ENCODE results near the gene CHFR. TPM values are rescaled to one million over a fixed set of nuclear protein-coding genes. Genes with fewer than 3 reads are reported as not detected.
"Not testable (repeated sequence)": the region's sequence is repeated elsewhere in the genome, so short reads cannot be mapped to it uniquely, and the experiment has no call there.

The CHFR gene
- total RNA-seq, 1 experiment from 2014 or later, result 74.0 TPM

- H3K36me3 ChIP-seq (ENCODE audit: control insufficient read depth, insufficient read depth, low read length); CTCF ChIA-PET; H3K9me3 ChIP-seq (ENCODE audit: control insufficient read depth, insufficient read depth, low read depth, low read length); in situ Hi-C loops (cut with HindIII; ENCODE audit: low pct_unique_long_range_greater_than_20kb, low sequenced_read_pairs); H3K4me3 ChIP-seq (ENCODE audit: low read depth in 2 of 2, low read length in 2 of 2); H3K4me1 ChIP-seq (ENCODE audit: control insufficient read depth, insufficient read depth, low read length); POLR2A ChIA-PET; H3K27me3 ChIP-seq (ENCODE audit: control insufficient read depth, insufficient read depth, low read length); H3K27ac ChIP-seq (ENCODE audit: low read length); ATAC-seq; DNase-seq (ENCODE audit: low read depth, low spot score); BruUV-seq (replicated peaks); intact Hi-C loops (cut with micrococcal nuclease; ENCODE audit: unreplicated experiment): not testable (repeated sequence)
These were observed 12.8 kb downstream of the CHFR start for GRCh38 chr12:132874620-132875019.

GRCh38 chr12:132874175-132874574 lies 13.2 kb downstream of the CHFR start:
- Histone ChIP-seq H3K27me3 (ENCODE audit: control insufficient read depth, insufficient read depth, low read length) (no peaks in the 10 kb centered on the region), H3K4me1 (ENCODE audit: control insufficient read depth, insufficient read depth, low read length) (no peaks in the 10 kb centered on the region), H3K36me3 (ENCODE audit: control insufficient read depth, insufficient read depth, low read length) (peaks cover 6% of the 10 kb centered on the region; the same call in 1 of the 2 replicates), H3K9me3 (ENCODE audit: control insufficient read depth, insufficient read depth, low read depth, low read length) (no peaks in the 10 kb centered on the region), H3K4me3 (ENCODE audit: low read depth in 2 of 2, low read length in 2 of 2) (no peak overlapping the region), H3K27ac (ENCODE audit: low read length) (no peak overlapping the region)
- intact Hi-C loops (cut with micrococcal nuclease; ENCODE audit: unreplicated experiment), result no loop called here
- in situ Hi-C loops (cut with HindIII; ENCODE audit: low pct_unique_long_range_greater_than_20kb, low sequenced_read_pairs), result no loop called here
- no peak for DNase-seq (ENCODE audit: low read depth, low spot score)
- CTCF ChIA-PET, result no interaction called here
- no peak for ATAC-seq
- POLR2A ChIA-PET, result no interaction called here
- TF ChIP-seq POLR2AphosphoS5 (IDR thresholded peaks at IDR 0.05; ENCODE audit: low read depth, low read length), result no peak
- TF ChIP-seq SIN3A (IDR thresholded peaks at IDR 0.05; ENCODE audit: borderline replicate concordance, insufficient read depth, low read depth, low read length), result no peak
- TF ChIP-seq REST (IDR thresholded peaks at IDR 0.05; ENCODE audit: insufficient read depth in 1 of 2, low read depth in 2 of 2, low read length in 1 of 2), result no peak
- TF ChIP-seq CTCF (IDR thresholded peaks at IDR 0.05), result no peak
- TF ChIP-seq TCF7L2 (IDR thresholded peaks at IDR 0.05; ENCODE audit: low read depth, low read length), result no peak
- BruUV-seq (replicated peaks), result no TSS peak

GRCh38 chr12:132873724-132874123 lies 13.7 kb downstream of the CHFR start:
- TF ChIP-seq POLR2AphosphoS5 (IDR thresholded peaks at IDR 0.05; ENCODE audit: low read depth, low read length), result no peak
- no peak for TF ChIP-seq SIN3A (IDR thresholded peaks at IDR 0.05; ENCODE audit: borderline replicate concordance, insufficient read depth, low read depth, low read length)
- no peak for TF ChIP-seq CTCF (IDR thresholded peaks at IDR 0.05)
- TF ChIP-seq TCF7L2 (IDR thresholded peaks at IDR 0.05; ENCODE audit: low read depth, low read length), result no peak
- no peak for TF ChIP-seq REST (IDR thresholded peaks at IDR 0.05; ENCODE audit: insufficient read depth in 1 of 2, low read depth in 2 of 2, low read length in 1 of 2)
- no peaks in the 10 kb centered on the region for H3K9me3 ChIP-seq (ENCODE audit: control insufficient read depth, insufficient read depth, low read depth, low read length)
- ChIA-PET CTCF (no interaction called here), POLR2A (no interaction called here)
- ATAC-seq (no peak), DNase-seq (ENCODE audit: low read depth, low spot score) (no peak)
- peaks cover 6% of the 10 kb centered on the region; the same call in 1 of the 2 replicates for H3K36me3 ChIP-seq (ENCODE audit: control insufficient read depth, insufficient read depth, low read length)
- no peaks in the 10 kb centered on the region for H3K4me1 ChIP-seq (ENCODE audit: control insufficient read depth, insufficient read depth, low read length)
- intact Hi-C loops (cut with micrococcal nuclease; ENCODE audit: unreplicated experiment), result no loop called here
- no TSS peak for BruUV-seq (replicated peaks)
- no peak overlapping the region for H3K27ac ChIP-seq (ENCODE audit: low read length)
- in situ Hi-C loops (cut with HindIII; ENCODE audit: low pct_unique_long_range_greater_than_20kb, low sequenced_read_pairs), result no loop called here
- no peaks in the 10 kb centered on the region for H3K27me3 ChIP-seq (ENCODE audit: control insufficient read depth, insufficient read depth, low read length)
- H3K4me3 ChIP-seq (ENCODE audit: low read depth in 2 of 2, low read length in 2 of 2), result no peak overlapping the region

Measured in Panc1 (cell line).